Activated CD8-positive, alpha-beta T cell treated with anti-CD3 and anti-CD28 coated beads for 36 hours (primary cell): ENCODE data around the gene URM1. TPM values are rescaled to one million over a fixed set of nuclear protein-coding genes. Genes with fewer than 3 reads are reported as not detected.

ENCODE experiments used
- ATAC-seq: fragments of 200-7000 bp; cut with Tn5 transposase; one replicate; pipeline ENCODE4 v1.10.0; 2021; ENCODE audit warnings: mild to moderate bottlenecking, moderate library complexity
- CTCF ChIA-PET: fragments of 350-600 bp; sonication (Branson Sonifier 250); formaldehyde crosslinking; loops from one replicate; lab custom pipeline; 2021; ENCODE audit warnings: antibody characterized with exemption; lab: Charles Lee
- POLR2A ChIA-PET: fragments of 350-600 bp; sonication (Branson Sonifier 250); formaldehyde crosslinking; loops from one replicate; lab custom pipeline; 2021; ENCODE audit warnings: antibody characterized with exemption; lab: Charles Lee
- DNase-seq: peaks from one replicate; pipeline ENCODE4 v3.0.0-alpha.2; 2020
- H3K27ac Mint-ChIP-seq: one replicate; pipeline ENCODE4 v1.8.0; 2021; ENCODE audit warnings: mild to moderate bottlenecking, mixed read lengths
- H3K27me3 Mint-ChIP-seq: one replicate; pipeline ENCODE4 v1.8.0; 2021; ENCODE audit warnings: mixed read lengths
- H3K36me3 Mint-ChIP-seq: one replicate; pipeline ENCODE4 v1.8.0; 2021; ENCODE audit warnings: low read depth, mixed read lengths
- H3K4me1 Mint-ChIP-seq: one replicate; pipeline ENCODE4 v1.8.0; 2021; ENCODE audit warnings: low read depth, mixed read lengths
- H3K4me3 Mint-ChIP-seq: one replicate; pipeline ENCODE4 v1.8.0; 2021; ENCODE audit warnings: mild to moderate bottlenecking, moderate library complexity, mixed read lengths
- H3K9me3 Mint-ChIP-seq: one replicate; pipeline ENCODE4 v1.8.0; 2021; ENCODE audit warnings: mixed read lengths
- CTCF ChIP-seq: fragments of 200-600 bp; IDR thresholded peaks from one replicate; pipeline ENCODE4 v1.8.0; 2022; ENCODE audit warnings: antibody characterized with exemption, mild to moderate bottlenecking
- intact Hi-C: fragments of 100-400 bp; cut with micrococcal nuclease; formaldehyde crosslinking; loops from one replicate; pipeline ENCODE4 v1.10.0; 2022
- total RNA-seq, 2 experiments: library from RNA; stranded (reverse); gene quantifications; one replicate each; pipeline ENCODE4 v1.2.3, GENCODE V29; 2021

The URM1 gene
- total RNA-seq, 2 experiments from 2014 or later, result 56.3 to 60.2 TPM

- DNase-seq (no peak), ATAC-seq (no peak)
- POLR2A ChIA-PET, result no interaction called here
- CTCF ChIA-PET, result no interaction called here
- no peak for TF ChIP-seq CTCF
- H3K9me3 Mint-ChIP-seq, result no peaks in the 10 kb centered on the region
- H3K4me3 Mint-ChIP-seq, result no peak overlapping the region
- intact Hi-C loops, result no loop called here
- H3K27me3 Mint-ChIP-seq, result peaks cover 14% of the 10 kb centered on the region
- no peaks in the 10 kb centered on the region for H3K4me1 Mint-ChIP-seq
- H3K27ac Mint-ChIP-seq, result no peak overlapping the region
- no peaks in the 10 kb centered on the region for H3K36me3 Mint-ChIP-seq
These were observed 33.4 kb downstream of the URM1 start for GRCh38 chr9:128404560-128404959.

GRCh38 chr9:128405077-128405779 lies 34.1 kb downstream of the URM1 start:
- DNase-seq (no peak), ATAC-seq (no peak)
- Mint-ChIP-seq H3K27ac (no peak overlapping the region), H3K4me3 (no peak overlapping the region), H3K4me1 (no peaks in the 10 kb centered on the region), H3K36me3 (no peaks in the 10 kb centered on the region), H3K27me3 (peaks cover 21% of the 10 kb centered on the region), H3K9me3 (no peaks in the 10 kb centered on the region)
- POLR2A ChIA-PET, result no interaction called here
- intact Hi-C loops, result no loop called here
- CTCF ChIA-PET, result no interaction called here
- TF ChIP-seq CTCF, result no peak

GRCh38 chr9:128405780-128406171 lies 34.6 kb downstream of the URM1 start:
- ChIA-PET CTCF (interaction anchor here (2.2 kb wide), 1 partner anchor 14 kb away, joined by 16 read pairs; the partner anchor contains the start of gene CERCAM), POLR2A (no interaction called here)
- ATAC-seq (no peak), DNase-seq (no peak)
- intact Hi-C loops, result no loop called here
- no peak for TF ChIP-seq CTCF
- Mint-ChIP-seq H3K9me3 (no peaks in the 10 kb centered on the region), H3K4me1 (no peaks in the 10 kb centered on the region), H3K27ac (no peak overlapping the region), H3K4me3 (no peak overlapping the region), H3K27me3 (peaks cover 23% of the 10 kb centered on the region), H3K36me3 (no peaks in the 10 kb centered on the region)

GRCh38 chr9:128406848-128407391 lies 35.7 kb downstream of the URM1 start:
- TF ChIP-seq CTCF, result no peak
- ATAC-seq, result no peak
- POLR2A ChIA-PET, result no interaction called here

GRCh38 chr9:128408963-128409431 lies 37.8 kb downstream of the URM1 start:
- ATAC-seq, result no peak
- no peak for TF ChIP-seq CTCF
- Mint-ChIP-seq H3K27ac (no peak overlapping the region), H3K27me3 (peaks cover 28% of the 10 kb centered on the region), H3K36me3 (no peaks in the 10 kb centered on the region), H3K9me3 (no peaks in the 10 kb centered on the region), H3K4me1 (no peaks in the 10 kb centered on the region), H3K4me3 (no peak overlapping the region)
- CTCF ChIA-PET, result interaction anchor here (1.0 to 7.2 kb wide), 3 partner anchors 11 to 113 kb away, joined by 3 to 60 read pairs (median 15); partner anchors contain the start of gene CERCAM
- no peak for DNase-seq
- intact Hi-C loops, result no loop called here
- POLR2A ChIA-PET, result no interaction called here

More at GRCh38 chr9:128406848-128407391, 35.7 kb downstream of the URM1 start:
- Mint-ChIP-seq H3K36me3 (no peaks in the 10 kb centered on the region), H3K27me3 (peaks cover 23% of the 10 kb centered on the region), H3K4me3 (no peak overlapping the region), H3K4me1 (no peaks in the 10 kb centered on the region), H3K9me3 (no peaks in the 10 kb centered on the region), H3K27ac (no peak overlapping the region)
- intact Hi-C loops, result no loop called here
- DNase-seq, result no peak
- CTCF ChIA-PET, result interaction anchor here (2.2 to 7.2 kb wide), 2 partner anchors 13 to 44 kb away, joined by 16 to 60 read pairs; partner anchors contain the start of gene CERCAM
